Smooth muscle cell (in vitro differentiated cells): ENCODE results near the gene AJUBA. TPM values are rescaled to one million over a fixed set of nuclear protein-coding genes. Genes with fewer than 3 reads are reported as not detected.

Experiments used
- DNase-seq: peaks from one replicate; lab custom pipeline; 2025; ENCODE audit not compliant: unreplicated experiment; lab: John Stamatoyannopoulos, UW
- H2AFZ ChIP-seq: fragments of 200-600 bp; sonication (generic); 2 replicates; pipeline ENCODE4 v1.6.0; 2016; ENCODE audit warnings: antibody characterized with exemption, low read depth, mild to moderate bottlenecking
- H3F3A ChIP-seq: fragments of 200-600 bp; sonication (generic); 2 replicates; pipeline ENCODE4 v1.6.0; 2017; ENCODE audit warnings: antibody characterized with exemption, low read depth
- H3K27ac ChIP-seq: fragments of 200-600 bp; sonication (generic); 2 replicates; pipeline ENCODE4 v1.5.1; 2016; ENCODE audit warnings: low read depth, mild to moderate bottlenecking
- H3K27me3 ChIP-seq: fragments of 200-600 bp; sonication (generic); 2 replicates; pipeline ENCODE4 v1.6.1; 2016; ENCODE audit warnings: low read depth, mild to moderate bottlenecking
- H3K36me3 ChIP-seq: fragments of 200-600 bp; sonication (generic); 2 replicates; pipeline ENCODE4 v1.5.1; 2016; ENCODE audit warnings: low read depth
- H3K4me1 ChIP-seq: fragments of 200-600 bp; sonication (generic); 2 replicates; pipeline ENCODE4 v1.5.1; 2016; ENCODE audit warnings: low read depth
- H3K4me2 ChIP-seq: fragments of 200-600 bp; sonication (generic); 2 replicates; pipeline ENCODE4 v1.6.0; 2016; ENCODE audit warnings: mild to moderate bottlenecking
- H3K4me3 ChIP-seq: fragments of 200-600 bp; sonication (generic); 2 replicates; pipeline ENCODE4 v1.5.1; 2016; ENCODE audit warnings: mild to moderate bottlenecking
- H3K79me2 ChIP-seq: fragments of 200-600 bp; sonication (generic); 2 replicates; pipeline ENCODE4 v1.6.0; 2016; ENCODE audit warnings: low read depth, mild to moderate bottlenecking
- H3K9ac ChIP-seq: fragments of 200-600 bp; sonication (generic); 2 replicates; pipeline ENCODE4 v1.6.0; 2016; ENCODE audit warnings: low read depth
- H3K9me3 ChIP-seq: fragments of 200-600 bp; sonication (generic); replicated peaks from 2 replicates; pipeline ENCODE4 v1.5.1; 2016; ENCODE audit warnings: low read depth
- H4K20me1 ChIP-seq: fragments of 200-600 bp; sonication (generic); 2 replicates; pipeline ENCODE4 v1.6.0; 2016; ENCODE audit warnings: low read depth
- WGBS: methylation state at CpG from one replicate; pipeline ENCODE4 v1.1.7; 2016; ENCODE audit warnings: low lambda C conversion rate; 5-methylcytosine and 5-hydroxymethylcytosine counted together
- polyA plus RNA-seq: library from polyadenylated mRNA; unstranded; fragments of >200 nt; fragmentation: Nextera tagmentation; extraction: Ambion mirVana; gene quantifications from 2 replicates; pipeline ENCODE4 v1.2.1, GENCODE V29; 2016
- total RNA-seq: library from RNA; depleted of rRNA; stranded (reverse); fragments of >200 nt; gene quantifications from 2 replicates; pipeline ENCODE4 v1.2.3, GENCODE V29; 2014
- TF ChIP-seq, protein P1 (sequence below): fragments of 200-600 bp; sonication (generic); IDR thresholded peaks from 2 replicates; pipeline ENCODE4 v1.5.1; 2017; ENCODE audit warnings: borderline replicate concordance, mild to moderate bottlenecking, antibody characterized with exemption; ENCODE audit not compliant: insufficient read depth, poor library complexity, severe bottlenecking

AJUBA gene
- total and polyA plus RNA-seq, 2 experiments from 2014 or later: 19.8 to 20.7 TPM

- peaks cover 1% of the 10 kb centered on the region for H3F3A ChIP-seq
- DNase-seq: no peak
- H4K20me1 ChIP-seq: no peaks in the 10 kb centered on the region
- no peaks in the 10 kb centered on the region for H3K27me3 ChIP-seq
- no peaks in the 10 kb centered on the region for H3K9me3 ChIP-seq
- H3K4me2 ChIP-seq: no peak overlapping the region
- no peak overlapping the region for H3K27ac ChIP-seq
- no peak overlapping the region for H2AFZ ChIP-seq
- H3K4me1 ChIP-seq: peaks cover 1% of the 10 kb centered on the region
- H3K9ac ChIP-seq: no peak overlapping the region
- TF ChIP-seq, protein P1, sequence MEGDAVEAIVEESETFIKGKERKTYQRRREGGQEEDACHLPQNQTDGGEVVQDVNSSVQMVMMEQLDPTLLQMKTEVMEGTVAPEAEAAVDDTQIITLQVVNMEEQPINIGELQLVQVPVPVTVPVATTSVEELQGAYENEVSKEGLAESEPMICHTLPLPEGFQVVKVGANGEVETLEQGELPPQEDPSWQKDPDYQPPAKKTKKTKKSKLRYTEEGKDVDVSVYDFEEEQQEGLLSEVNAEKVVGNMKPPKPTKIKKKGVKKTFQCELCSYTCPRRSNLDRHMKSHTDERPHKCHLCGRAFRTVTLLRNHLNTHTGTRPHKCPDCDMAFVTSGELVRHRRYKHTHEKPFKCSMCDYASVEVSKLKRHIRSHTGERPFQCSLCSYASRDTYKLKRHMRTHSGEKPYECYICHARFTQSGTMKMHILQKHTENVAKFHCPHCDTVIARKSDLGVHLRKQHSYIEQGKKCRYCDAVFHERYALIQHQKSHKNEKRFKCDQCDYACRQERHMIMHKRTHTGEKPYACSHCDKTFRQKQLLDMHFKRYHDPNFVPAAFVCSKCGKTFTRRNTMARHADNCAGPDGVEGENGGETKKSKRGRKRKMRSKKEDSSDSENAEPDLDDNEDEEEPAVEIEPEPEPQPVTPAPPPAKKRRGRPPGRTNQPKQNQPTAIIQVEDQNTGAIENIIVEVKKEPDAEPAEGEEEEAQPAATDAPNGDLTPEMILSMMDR: no peak
- H3K79me2 ChIP-seq: no peaks in the 10 kb centered on the region
- no peak overlapping the region for H3K4me3 ChIP-seq
- 97% methylated on average over 2 of the region's 2 CpGs for WGBS
- no peaks in the 10 kb centered on the region for H3K36me3 ChIP-seq
These were observed 18.5 kb upstream of the AJUBA start for GRCh38 chr14:23000860-23001259.

DNA sequence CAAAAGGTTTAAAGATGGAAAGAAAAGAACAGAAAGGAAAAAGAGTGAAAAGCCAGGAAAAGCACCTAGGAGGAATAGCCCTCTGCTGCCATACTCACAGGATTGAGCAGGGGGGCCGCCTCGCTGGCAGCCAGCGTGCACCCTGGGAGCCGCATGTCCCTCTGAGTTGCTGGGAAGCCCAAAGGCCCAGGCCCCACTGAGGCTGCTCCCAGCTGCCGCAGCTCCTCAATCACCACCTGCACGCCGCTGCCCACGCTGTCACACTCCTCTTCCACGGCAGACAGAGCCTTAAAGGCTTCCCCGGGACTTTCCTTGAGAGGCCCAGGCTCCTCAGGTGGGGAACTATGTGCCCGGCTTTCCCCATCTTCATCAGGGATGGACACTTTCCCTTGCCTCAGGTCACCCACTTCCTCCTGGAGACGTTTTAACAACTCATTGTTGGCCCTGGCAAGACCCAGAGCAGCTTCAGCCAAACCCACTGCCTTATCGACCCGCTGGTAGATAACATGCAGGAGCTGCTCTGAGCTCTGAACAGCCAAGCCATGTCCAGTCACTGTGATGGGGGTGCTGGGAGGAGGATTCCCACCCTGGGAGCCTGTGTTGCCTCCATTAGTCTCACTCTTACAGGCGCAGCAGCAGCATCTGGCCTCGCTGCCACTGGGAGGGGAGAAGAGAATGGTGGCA, 16.1 kb upstream of the AJUBA start:
- Histone ChIP-seq H3K27me3 (no peaks in the 10 kb centered on the region), H3K79me2 (no peaks in the 10 kb centered on the region), H3K9me3 (no peaks in the 10 kb centered on the region), H3K4me2 (no peak overlapping the region), H3K27ac (no peak overlapping the region), H3K4me3 (no peak overlapping the region), H3K4me1 (peaks cover 7% of the 10 kb centered on the region), H3K36me3 (no peaks in the 10 kb centered on the region), H3F3A (no peaks in the 10 kb centered on the region), H2AFZ (no peak overlapping the region), H3K9ac (no peak overlapping the region), H4K20me1 (no peaks in the 10 kb centered on the region)
- TF ChIP-seq, protein P1: no peak
- DNase-seq: no peak
- WGBS: 90% methylated on average over 16 of the region's 16 CpGs

- Histone ChIP-seq H3K4me2 (no peak overlapping the region), H3K9ac (no peak overlapping the region), H2AFZ (no peak overlapping the region), H3K4me3 (no peak overlapping the region), H3F3A (no peaks in the 10 kb centered on the region), H3K36me3 (no peaks in the 10 kb centered on the region), H3K27me3 (no peaks in the 10 kb centered on the region), H3K4me1 (peaks cover 7% of the 10 kb centered on the region), H4K20me1 (no peaks in the 10 kb centered on the region), H3K27ac (no peak overlapping the region), H3K9me3 (no peaks in the 10 kb centered on the region), H3K79me2 (no peaks in the 10 kb centered on the region)
- no peak for DNase-seq
- TF ChIP-seq, protein P1: no peak
- WGBS: 94% methylated on average over 9 of the region's 9 CpGs
These were observed 15.4 kb upstream of the AJUBA start for GRCh38 chr14:22997676-22998323.
